Activated naive CD4-positive, alpha-beta T cell treated with anti-CD3 and anti-CD28 coated beads, Interleukin-2, amount 50 U/mL, for 24 hours (primary cell): Measurements from ENCODE around the gene IER3.

ENCODE experiments used
- H3K27ac Mint-ChIP-seq: one replicate; pipeline ENCODE4 v1.8.0; 2021; ENCODE audit warnings: mild to moderate bottlenecking, mixed read lengths
- H3K27me3 Mint-ChIP-seq: one replicate; pipeline ENCODE4 v1.8.0; 2021; ENCODE audit warnings: mixed read lengths
- H3K36me3 Mint-ChIP-seq: one replicate; pipeline ENCODE4 v1.8.0; 2021; ENCODE audit warnings: mixed read lengths
- H3K4me1 Mint-ChIP-seq: one replicate; pipeline ENCODE4 v1.8.0; 2021; ENCODE audit warnings: mixed read lengths
- H3K4me3 Mint-ChIP-seq: one replicate; pipeline ENCODE4 v1.8.0; 2021; ENCODE audit warnings: mild to moderate bottlenecking, mixed read lengths
- H3K9me3 Mint-ChIP-seq: one replicate; pipeline ENCODE4 v1.8.0; 2021; ENCODE audit warnings: mixed read lengths

The IER3 gene, protein sequence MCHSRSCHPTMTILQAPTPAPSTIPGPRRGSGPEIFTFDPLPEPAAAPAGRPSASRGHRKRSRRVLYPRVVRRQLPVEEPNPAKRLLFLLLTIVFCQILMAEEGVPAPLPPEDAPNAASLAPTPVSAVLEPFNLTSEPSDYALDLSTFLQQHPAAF

DNA sequence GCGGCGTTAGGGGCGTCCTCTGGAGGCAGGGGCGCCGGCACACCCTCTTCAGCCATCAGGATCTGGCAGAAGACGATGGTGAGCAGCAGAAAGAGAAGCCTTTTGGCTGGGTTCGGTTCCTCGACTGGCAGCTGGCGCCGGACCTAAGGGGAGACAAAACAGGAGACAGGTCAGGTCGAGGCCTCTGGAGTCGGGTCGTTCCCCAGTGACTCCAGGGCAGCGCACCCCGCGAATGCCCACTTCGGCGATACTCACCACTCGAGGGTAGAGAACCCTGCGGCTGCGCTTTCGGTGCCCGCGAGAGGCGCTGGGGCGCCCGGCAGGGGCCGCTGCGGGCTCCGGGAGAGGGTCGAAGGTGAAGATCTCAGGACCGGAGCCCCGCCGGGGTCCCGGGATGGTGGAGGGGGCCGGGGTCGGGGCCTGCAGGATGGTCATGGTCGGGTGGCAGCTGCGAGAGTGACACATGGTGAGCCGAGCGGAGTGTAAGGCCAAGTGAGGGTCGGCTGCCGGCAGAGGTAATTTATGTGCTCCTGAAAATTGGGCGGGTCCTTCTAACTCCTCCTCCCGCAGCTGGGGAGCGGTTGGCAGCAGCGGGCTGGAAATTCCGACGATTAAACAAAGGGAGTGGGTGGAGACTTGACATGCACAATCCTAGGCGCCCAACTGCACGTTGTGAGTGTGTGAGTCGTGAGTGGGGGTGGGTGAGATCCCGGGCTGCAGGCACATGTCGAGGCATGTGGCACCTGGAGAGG is at the start of gene IER3:
Gene IER3 (minus strand): TSS at position 494 of the 752 bp plus-strand sequence. CDS start 29 bp downstream, at position 465.
- H3K4me1 Mint-ChIP-seq, result peaks cover 69% of the 10 kb centered on the region
- no peaks in the 10 kb centered on the region for H3K9me3 Mint-ChIP-seq
- peak within 1 kb of the TSS; percentile 97 for H3K4me3 Mint-ChIP-seq
- peak within 1 kb of the TSS; percentile 97 for H3K27ac Mint-ChIP-seq
- H3K27me3 Mint-ChIP-seq, result no peaks in the 10 kb centered on the region
- peaks cover 22% of the 10 kb centered on the region for H3K36me3 Mint-ChIP-seq

DNA sequence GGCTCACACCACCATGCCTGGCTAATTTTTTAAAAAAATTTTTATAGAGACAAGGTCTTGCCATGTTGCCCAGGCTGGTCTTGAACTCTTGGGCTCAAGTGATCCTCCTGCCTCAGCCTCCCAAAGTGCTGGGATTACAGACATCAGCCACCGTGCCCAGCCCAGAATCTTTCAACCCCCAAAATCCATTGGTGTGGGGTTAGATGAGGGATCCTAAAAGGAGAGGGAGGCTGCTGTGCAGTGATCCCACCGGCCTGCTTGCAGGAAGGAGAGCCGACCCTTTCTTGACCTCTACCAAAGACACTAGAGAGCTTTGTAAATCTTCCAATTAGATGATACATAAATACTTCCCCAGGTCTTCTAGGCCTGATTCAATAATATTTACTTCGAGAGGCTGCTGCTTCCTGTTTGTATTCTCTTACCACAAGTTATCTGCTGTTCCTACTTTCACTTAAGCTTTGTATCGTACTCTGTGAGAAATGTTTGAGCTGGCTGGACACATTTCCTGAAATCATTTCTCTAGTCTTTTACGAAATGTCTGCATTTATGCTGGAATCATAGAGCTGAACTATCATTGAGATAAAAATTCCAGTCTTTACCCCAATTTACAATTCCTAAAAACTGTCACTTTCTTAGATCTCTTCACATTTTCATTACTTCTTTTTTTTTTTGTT is 49.3 kb upstream of the IER3 start:
- Mint-ChIP-seq H3K27me3 (no peaks in the 10 kb centered on the region), H3K27ac (peak overlapping the region; percentile 93), H3K4me3 (peak overlapping the region; percentile 61), H3K9me3 (no peaks in the 10 kb centered on the region), H3K4me1 (peaks cover 63% of the 10 kb centered on the region), H3K36me3 (peaks cover 3% of the 10 kb centered on the region)

DNA sequence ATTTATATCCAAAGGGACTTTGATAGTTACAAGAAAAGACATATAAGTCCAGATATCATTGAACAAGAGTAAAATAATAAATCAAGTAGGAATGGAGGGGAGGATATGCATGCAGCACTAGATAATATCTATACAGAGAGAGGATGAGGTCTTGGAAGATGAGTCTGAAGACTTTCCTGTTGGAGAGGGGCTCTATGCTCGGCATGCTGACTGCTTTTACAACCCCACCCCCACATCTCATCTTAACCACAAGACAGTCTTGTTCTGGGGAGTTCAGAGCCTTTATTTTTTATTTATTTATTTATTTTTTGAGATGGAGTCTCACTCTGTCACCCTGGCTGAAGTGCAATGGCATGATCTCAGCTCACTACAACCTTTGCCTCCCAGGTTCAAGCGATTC is 48.4 kb upstream of the IER3 start:
- peaks cover 2% of the 10 kb centered on the region for H3K36me3 Mint-ChIP-seq
- H3K4me3 Mint-ChIP-seq, result peak overlapping the region; percentile 42
- peaks cover 59% of the 10 kb centered on the region for H3K4me1 Mint-ChIP-seq
- no peaks in the 10 kb centered on the region for H3K9me3 Mint-ChIP-seq
- no peaks in the 10 kb centered on the region for H3K27me3 Mint-ChIP-seq
- peak overlapping the region; percentile 77 for H3K27ac Mint-ChIP-seq

DNA sequence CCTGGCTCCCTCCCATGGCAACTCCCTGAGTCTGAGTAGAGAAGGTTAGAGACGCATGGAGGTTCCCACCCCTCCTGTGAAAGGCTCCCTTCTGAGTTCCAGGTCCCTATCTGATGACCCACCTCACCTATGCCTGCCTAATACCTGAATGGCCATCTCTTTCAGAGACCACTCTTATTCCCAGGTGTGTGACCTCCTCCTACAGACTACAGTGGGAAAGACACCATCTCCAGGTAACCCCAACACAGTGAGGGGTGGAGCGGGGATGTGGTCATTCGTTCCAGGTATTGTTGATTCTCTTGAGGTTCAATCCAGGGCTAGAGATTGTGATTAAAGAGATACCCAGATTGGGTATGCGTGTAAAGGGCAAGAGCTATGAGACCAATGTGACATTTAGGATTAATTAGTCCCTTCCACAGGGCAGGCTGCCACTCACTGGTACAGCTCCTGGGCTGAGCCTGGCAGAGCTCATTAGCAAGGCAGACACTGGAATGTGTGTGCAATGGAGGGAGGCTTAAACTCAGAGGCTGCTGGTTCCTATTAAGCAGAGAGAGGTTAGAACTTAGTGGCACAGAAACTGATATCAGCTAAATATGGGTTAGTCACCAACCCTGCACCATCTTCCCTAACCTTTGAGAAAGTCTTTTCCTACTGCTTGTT is 46.5 kb upstream of the IER3 start:
- Mint-ChIP-seq H3K27ac (no peak overlapping the region), H3K9me3 (no peaks in the 10 kb centered on the region), H3K4me1 (peaks cover 64% of the 10 kb centered on the region), H3K36me3 (no peaks in the 10 kb centered on the region), H3K4me3 (no peak overlapping the region), H3K27me3 (no peaks in the 10 kb centered on the region)

DNA sequence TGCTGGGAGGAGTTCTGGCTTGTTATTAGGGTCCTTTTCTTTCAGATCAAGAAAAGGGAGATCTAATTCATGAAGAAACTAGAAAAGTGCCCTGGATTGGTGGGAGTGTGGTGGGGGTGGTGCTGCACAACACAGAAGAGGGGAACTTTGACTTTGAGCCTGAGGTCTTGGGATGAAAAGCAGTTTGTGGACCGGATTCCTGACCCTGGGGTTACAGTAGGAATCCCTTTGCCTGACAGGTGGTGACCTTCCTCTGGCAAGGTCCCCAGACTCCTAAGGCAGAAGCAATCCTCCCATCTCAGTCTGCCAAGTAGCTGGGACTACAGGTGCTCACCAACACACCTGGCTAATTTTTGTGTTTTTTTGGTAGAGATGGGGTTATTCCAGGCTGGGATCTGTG is 45.3 kb upstream of the IER3 start:
- Mint-ChIP-seq H3K27ac (no peak overlapping the region), H3K36me3 (no peaks in the 10 kb centered on the region), H3K4me1 (peaks cover 60% of the 10 kb centered on the region)

DNA sequence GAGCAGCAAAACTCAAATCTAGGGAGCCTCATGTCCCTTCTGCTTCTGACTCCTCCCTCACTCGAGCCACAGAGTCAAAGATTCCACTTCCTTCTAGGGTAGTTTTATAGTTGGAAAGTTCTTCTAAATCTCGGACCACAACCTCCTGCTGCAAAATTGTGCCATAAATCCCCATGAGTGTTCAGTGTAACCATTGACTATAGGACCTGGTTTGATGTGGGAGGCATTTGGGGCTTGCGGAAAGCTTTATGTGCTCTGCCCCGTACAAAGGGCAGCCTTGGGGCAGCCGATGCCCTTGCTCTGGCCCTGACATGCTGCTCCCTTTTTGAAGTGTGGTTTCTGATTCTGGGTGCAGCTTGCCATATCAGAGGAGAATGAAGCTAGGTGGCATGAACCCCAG is 43.6 kb upstream of the IER3 start:
- H3K9me3 Mint-ChIP-seq, result no peaks in the 10 kb centered on the region
- no peak overlapping the region for H3K27ac Mint-ChIP-seq
- no peaks in the 10 kb centered on the region for H3K36me3 Mint-ChIP-seq
- H3K4me1 Mint-ChIP-seq, result peaks cover 48% of the 10 kb centered on the region
- H3K4me3 Mint-ChIP-seq, result no peak overlapping the region
- no peaks in the 10 kb centered on the region for H3K27me3 Mint-ChIP-seq

More for the DNA sequence above, 45.3 kb upstream of the IER3 start:
- Mint-ChIP-seq H3K9me3 (no peaks in the 10 kb centered on the region), H3K27me3 (no peaks in the 10 kb centered on the region), H3K4me3 (no peak overlapping the region)

DNA sequence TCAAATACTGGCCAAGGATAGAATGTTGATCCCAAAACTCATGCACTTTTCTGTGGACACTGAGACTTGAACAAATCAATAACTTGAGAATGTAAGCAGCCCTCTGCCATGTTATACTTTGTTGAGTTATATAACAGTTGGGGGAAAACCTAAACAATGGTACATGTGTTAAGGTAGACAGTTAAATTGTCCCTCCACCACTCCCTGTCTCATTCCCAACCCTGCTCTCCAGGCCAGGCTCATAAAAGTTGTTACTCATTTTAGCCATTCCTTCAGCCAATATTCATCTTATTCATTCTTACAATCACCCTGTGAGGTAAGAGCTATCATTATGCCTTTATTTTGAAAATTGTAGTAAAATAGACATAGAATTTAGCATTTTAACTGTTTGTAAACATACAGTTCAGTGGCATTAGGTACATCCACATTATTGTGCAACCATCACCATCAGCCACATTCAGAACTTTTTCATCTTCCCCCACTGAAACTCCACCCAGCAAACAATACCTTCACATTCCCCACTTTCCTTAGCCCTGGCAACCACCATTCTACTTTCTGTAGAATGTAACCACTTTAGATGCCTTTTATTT is 38.2 kb upstream of the IER3 start:
- Mint-ChIP-seq H3K27me3 (no peaks in the 10 kb centered on the region), H3K36me3 (no peaks in the 10 kb centered on the region), H3K9me3 (no peaks in the 10 kb centered on the region), H3K27ac (peak overlapping the region; percentile 82), H3K4me1 (peaks cover 63% of the 10 kb centered on the region), H3K4me3 (peak overlapping the region; percentile 58)

DNA sequence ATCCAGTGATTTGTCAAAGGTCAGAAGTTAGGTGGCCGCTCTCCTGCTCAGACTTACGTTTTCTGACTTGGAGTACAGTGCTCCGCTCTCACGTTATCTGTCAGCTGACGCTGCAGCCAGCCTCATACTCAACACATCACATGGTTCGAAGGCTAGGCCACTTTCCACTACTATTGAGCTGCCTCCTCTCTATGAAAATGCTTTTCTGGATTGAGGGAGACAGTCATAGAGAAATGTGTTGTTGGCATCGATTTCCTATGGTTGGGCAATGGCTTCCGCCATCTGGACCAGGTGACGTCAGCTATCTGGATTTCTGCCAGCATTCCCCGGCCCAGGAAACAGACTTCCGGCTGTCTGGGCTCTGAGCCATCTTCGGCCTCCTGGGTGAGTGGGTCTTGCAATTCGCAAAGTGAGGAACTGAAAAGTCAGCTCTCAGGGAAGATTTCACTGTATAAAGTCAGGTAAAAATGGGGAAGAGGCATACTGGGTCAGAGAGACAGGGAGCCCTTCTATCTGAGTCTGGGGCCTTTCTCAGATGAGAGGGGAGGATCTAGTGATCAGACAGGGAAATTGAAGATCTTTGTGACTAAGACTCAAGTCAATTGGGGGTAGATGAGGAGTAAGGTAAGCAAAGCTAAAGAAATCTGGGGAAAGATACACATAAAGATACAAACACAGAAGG is 37.5 kb upstream of the IER3 start:
- H3K4me1 Mint-ChIP-seq, result peaks cover 68% of the 10 kb centered on the region
- H3K4me3 Mint-ChIP-seq, result peak overlapping the region; percentile 58
- H3K9me3 Mint-ChIP-seq, result no peaks in the 10 kb centered on the region
- H3K27me3 Mint-ChIP-seq, result no peaks in the 10 kb centered on the region
- peak overlapping the region; percentile 82 for H3K27ac Mint-ChIP-seq
- H3K36me3 Mint-ChIP-seq, result no peaks in the 10 kb centered on the region

DNA sequence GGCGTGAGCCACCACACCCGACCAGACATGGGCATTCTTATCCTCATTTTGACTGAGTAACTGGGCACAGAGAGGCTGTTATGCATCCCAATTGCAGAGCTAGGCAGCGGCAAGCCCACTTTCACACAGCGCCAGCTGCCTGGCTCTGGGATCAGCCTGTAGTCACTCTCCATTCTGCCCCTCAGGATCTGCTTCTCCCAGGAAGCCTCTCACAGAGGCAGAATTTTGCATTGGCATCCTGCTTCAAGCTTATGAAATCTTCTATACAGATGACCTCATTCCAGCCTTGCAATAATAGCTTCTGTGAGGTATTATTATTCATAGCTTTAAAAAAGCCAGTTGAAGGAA is 37.0 kb upstream of the IER3 start:
- no peaks in the 10 kb centered on the region for H3K27me3 Mint-ChIP-seq
- no peak overlapping the region for H3K4me3 Mint-ChIP-seq
- peaks cover 67% of the 10 kb centered on the region for H3K4me1 Mint-ChIP-seq
- H3K9me3 Mint-ChIP-seq, result no peaks in the 10 kb centered on the region
- H3K27ac Mint-ChIP-seq, result peak overlapping the region; percentile 82
- no peaks in the 10 kb centered on the region for H3K36me3 Mint-ChIP-seq

DNA sequence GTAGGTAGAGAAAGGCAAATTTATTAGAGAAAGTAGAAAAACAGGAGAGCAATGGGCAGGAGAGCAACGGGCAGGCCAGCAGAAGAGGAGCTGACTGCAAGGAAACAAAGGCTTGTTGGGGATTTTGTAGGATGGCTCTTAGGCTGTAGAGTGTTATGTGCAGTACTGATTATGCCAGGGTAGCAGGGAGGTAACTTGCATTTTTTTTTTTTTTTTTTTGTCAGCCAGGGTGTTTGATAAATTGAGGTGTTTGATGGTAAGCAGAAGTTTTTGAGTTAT is 36.2 kb upstream of the IER3 start:
- Mint-ChIP-seq H3K36me3 (no peaks in the 10 kb centered on the region), H3K27ac (peak overlapping the region; percentile 60), H3K9me3 (no peaks in the 10 kb centered on the region), H3K27me3 (no peaks in the 10 kb centered on the region), H3K4me3 (no peak overlapping the region), H3K4me1 (peaks cover 63% of the 10 kb centered on the region)

DNA sequence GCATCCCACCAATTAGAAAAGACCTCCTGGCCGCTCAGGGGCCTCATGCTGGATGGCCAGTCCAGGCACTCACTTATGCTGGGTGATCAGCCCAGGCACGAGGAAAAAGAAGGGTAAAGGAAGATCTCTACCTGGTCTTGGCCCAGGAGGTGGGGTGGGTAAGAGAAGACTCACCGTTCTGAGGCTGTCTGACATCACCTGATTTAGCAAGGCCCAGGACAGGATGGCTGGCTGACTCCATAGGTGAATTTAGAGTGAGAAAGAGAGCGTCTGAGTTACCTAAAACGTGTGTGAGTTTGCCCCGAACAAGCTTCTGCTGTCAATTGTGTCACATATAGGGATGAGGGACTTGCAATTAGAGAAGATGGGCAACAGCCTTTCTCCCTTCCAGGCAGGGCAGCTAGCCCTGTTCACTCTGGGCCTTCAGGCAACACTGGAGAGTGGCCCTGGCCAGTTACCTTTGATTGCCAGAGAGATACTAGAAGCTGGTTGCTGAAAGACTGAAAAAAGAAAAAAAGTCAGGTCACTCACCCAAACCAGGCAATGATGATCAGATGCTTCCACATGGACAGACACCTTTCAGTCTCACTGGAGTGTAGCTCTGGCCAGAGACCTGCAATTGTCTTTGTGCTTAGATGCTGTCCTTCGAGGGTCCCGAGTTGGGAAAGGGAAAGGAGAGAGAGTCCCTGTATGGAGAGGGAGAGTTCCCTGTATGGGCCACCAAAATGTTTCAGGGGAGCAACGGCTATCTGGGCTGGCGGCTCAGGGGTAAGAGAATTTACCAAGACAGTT is 35.7 kb upstream of the IER3 start:
- H3K27me3 Mint-ChIP-seq, result no peaks in the 10 kb centered on the region
- no peaks in the 10 kb centered on the region for H3K9me3 Mint-ChIP-seq
- H3K4me1 Mint-ChIP-seq, result peaks cover 60% of the 10 kb centered on the region
- peak overlapping the region; percentile 60 for H3K27ac Mint-ChIP-seq
- no peaks in the 10 kb centered on the region for H3K36me3 Mint-ChIP-seq
- H3K4me3 Mint-ChIP-seq, result no peak overlapping the region

DNA sequence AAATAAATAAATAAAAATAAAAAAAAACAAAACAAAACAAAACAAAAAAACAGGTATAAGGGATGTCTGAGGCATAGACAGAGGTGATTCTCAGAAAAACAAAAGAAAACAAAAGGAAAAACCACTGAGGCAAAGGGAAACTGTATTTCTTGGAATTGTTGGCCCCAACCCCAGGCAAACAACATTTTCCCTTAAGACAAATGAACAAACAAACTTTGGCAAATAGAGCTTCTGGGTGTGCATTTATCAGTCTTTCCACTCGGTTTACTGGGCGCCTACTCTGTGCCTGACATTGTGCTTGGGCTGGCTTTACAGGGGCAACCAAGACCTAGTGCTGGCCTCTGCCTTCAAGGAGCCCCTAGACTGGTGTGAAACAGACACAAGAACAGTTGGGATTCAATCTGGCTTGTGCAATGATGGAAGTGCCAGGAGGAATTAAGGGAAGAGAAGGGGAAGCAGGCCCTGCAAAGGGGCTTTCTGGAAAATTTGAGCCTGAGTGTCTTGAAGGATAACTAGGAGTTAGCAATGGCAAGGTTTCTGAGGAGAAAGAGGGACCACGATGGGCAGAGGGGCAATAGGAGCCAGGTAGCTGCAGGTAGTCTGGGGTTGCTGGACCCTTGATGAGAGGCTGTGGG is 33.8 kb upstream of the IER3 start:
- H3K27ac Mint-ChIP-seq, result no peak overlapping the region
- H3K4me1 Mint-ChIP-seq, result peaks cover 65% of the 10 kb centered on the region

DNA sequence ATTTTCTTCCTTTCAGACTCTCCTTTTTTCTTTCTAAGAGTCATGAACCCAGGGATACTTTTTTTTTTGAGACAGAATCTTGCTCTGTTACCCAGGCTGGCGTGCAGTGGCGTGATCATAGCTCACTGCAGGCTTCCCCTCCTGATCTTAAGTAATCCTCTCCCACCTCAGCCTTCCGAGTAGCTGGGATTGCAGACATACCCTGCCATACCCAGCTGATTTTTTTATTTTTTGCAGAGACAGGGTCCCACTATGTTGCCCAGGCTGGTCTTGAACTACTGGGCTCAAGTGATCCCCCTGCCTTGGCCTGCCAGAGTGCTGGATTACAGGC is 32.8 kb upstream of the IER3 start:
- peaks cover 67% of the 10 kb centered on the region for H3K4me1 Mint-ChIP-seq
- no peaks in the 10 kb centered on the region for H3K9me3 Mint-ChIP-seq
- no peak overlapping the region for H3K4me3 Mint-ChIP-seq
- H3K27me3 Mint-ChIP-seq, result no peaks in the 10 kb centered on the region
- H3K27ac Mint-ChIP-seq, result no peak overlapping the region
- peaks cover 2% of the 10 kb centered on the region for H3K36me3 Mint-ChIP-seq

More for the DNA sequence above, 33.8 kb upstream of the IER3 start:
- H3K36me3 Mint-ChIP-seq, result no peaks in the 10 kb centered on the region
- no peak overlapping the region for H3K4me3 Mint-ChIP-seq
- H3K27me3 Mint-ChIP-seq, result no peaks in the 10 kb centered on the region
- no peaks in the 10 kb centered on the region for H3K9me3 Mint-ChIP-seq

DNA sequence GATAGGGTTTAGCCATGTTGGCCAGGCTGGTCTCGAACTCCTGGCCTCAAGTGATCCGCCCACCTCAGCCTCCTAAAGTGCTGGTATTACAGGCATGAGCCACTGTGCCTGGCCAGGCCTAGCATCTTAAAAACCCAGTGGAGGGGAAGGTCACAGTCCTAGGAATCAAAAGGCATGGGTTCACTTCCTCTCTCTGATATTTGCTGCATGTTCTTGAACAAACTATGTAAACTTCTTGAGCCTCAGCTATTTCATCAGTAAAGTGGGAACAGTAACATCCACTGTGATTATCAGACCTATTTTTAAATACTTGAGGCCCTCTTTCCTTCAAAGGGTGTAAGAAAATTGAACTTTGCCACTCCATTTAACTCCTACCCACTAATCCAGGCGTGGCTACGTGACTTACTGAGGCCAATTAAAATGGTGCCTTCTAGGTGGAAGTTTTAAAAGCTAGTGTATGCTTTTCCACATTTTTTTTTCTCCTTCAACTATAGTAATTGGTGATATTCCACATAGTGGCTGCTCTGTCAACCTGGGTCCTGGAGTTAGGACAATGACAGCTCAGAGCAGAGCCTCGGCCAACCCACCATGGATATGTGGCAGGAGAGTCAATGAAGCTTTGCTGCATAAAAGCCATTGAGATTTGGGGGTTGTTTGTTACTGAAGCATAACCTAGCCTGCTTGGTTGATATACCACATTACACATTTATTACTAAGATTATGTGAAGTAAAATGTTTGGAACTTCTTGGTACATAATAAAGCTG is 32.2 kb upstream of the IER3 start:
- no peaks in the 10 kb centered on the region for H3K9me3 Mint-ChIP-seq
- H3K27ac Mint-ChIP-seq, result no peak overlapping the region
- H3K36me3 Mint-ChIP-seq, result peaks cover 2% of the 10 kb centered on the region
- H3K4me1 Mint-ChIP-seq, result peaks cover 64% of the 10 kb centered on the region
- no peaks in the 10 kb centered on the region for H3K27me3 Mint-ChIP-seq
- no peak overlapping the region for H3K4me3 Mint-ChIP-seq
